NCI-H128 (cell line): ENCODE measurements around the gene KISS1.

Experiments used
- DNase-seq: peaks from one replicate; lab custom pipeline; 2025; ENCODE audit not compliant: unreplicated experiment; lab: John Stamatoyannopoulos, UW

KISS1 gene

DNA sequence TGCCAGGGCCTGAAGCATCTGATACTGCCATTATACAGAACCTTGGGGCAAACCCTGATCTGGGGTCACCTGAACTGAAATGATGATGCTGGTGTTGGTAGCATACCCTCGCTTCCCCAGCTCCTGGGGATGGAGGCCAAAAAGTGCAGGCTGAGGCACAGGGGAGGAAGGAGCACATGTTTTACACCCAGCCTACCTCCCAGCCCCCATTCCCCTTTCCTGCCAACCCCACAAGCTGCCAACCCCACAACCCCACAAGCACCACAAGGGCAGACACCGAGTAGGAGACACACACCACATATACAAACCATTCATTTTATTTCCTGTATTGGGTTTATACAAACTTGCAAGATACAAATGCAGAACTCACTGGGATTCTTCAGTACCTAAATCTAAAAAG, 22.3 kb upstream of the KISS1 start:
- DNase-seq: no peak

DNA sequence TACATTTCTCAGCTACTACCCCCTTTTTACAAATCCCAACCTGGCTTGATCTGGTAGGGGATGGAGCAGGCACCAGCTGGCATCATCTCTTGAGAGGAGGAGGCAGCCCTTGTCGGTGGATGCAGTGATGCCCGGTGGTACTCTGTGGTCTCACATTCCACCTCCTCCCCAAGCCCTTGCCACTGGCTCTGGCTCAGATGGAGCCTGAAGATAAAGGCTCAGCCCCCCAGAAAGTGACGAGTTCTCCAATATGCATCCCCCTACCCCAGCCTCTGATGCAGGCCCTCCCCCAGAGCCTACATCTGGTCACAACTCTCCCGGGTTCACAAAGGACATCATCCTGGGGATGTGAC, 21.3 kb upstream of the KISS1 start:
- DNase-seq: no peak

DNA sequence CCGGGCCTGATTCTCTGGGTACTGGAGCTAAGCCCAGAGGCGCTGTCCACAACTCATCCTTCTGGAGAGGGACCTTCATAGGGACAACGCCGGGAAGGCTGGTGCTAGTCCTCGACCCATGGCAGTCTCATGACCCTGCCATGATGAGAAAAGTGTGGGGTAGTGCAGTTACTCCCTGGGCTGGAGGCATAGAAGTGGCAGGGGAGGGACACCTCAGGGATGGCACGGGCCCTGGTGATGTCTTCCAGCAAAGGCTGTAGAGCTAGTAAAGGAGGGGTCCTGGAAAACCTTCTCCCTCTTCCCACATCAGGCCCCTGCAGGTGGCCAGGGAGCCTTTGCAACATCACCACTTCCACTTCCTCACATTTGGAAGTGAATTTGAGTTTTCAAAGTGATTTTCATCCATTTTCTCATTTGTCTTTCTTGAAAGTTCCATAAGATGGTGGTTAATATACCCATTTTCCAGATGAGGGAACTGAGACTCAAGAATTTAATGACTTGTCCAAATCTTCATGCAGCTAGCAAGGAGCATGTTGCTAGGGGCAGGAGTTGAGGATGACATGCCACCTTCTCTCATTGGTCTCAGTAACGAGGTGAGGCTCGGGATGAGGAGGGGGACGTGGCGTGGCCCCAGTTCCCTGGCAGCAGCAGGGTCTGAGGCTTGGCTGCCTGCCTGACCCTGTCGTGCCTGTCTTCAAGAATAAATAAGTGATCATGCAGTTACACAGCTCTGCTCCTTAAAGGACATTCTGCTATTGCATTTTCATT, 20.8 kb upstream of the KISS1 start:
- no peak for DNase-seq

DNA sequence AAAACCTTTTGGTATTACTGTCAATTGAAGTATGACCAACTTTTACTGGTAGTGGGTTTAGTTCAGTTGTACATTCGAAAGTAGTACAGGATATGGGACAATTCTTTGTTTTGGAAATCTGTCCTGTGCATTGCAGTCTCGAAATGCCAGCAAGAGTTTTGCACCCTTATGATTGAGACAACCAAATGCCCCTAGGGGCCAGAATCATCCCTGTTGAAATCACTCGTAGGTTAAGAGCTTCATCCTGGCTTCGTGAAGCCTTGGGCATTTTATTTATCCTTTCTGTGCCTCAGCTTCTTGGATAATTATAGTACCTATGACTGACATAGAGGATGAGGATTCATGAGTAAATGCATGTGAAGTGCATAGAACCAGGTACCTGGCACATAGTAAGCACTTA, 19.9 kb upstream of the KISS1 start:
- no peak for DNase-seq

DNA sequence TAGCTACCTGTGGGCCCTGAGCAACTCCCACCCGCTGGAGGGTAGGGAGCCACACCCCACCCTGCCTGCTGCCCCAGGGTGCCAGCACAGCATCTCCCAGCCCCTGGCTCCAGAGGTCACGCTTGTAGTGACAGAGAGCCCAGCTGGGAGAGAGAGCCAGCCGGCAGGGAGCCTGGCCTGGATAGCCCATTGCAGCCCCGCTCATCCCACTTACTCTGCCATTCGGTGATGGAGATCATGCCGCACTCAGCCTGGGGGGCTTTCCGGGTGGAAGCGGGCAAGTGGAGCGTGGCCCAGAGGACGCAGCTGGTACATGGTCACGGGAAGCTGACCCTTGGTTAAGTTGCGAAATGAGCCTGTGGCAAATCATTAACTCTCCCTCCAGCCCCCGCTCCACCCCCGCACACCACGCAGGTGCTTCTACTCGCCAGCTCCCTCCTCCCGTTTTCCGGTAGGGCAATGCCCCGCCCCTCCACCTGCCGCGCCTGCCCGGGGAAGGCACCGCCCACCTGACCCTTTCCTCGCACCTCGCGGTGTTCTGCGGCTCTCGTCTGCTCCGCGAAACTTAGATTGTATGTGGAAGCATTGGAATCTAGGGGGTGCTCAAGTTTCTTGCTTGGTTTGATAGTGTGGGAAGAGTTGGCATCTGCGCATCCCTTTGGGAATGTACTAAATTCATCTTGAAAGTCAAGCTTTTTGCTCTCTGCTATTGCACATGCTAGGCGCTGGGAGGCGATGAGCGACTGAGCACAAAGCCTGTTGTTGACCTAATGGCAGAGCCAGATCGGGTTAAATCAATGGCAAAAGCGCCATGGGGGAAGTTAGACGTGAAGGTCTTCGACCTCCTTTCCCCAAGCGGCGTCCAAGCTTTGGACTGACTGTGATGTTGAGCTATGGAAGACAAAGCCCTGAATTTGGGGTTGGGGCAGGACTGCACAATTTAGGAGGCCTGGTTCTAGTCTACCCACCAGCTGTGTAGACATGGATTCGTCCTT, 17.7 kb upstream of the KISS1 start, which contains the start of gene GOLT1A:
Gene GOLT1A, minus strand, starts transcription at position 321 of the 995 bp plus-strand sequence. Its CDS starts 82 bp downstream, at position 239.
- DNase-seq: no peak

DNA sequence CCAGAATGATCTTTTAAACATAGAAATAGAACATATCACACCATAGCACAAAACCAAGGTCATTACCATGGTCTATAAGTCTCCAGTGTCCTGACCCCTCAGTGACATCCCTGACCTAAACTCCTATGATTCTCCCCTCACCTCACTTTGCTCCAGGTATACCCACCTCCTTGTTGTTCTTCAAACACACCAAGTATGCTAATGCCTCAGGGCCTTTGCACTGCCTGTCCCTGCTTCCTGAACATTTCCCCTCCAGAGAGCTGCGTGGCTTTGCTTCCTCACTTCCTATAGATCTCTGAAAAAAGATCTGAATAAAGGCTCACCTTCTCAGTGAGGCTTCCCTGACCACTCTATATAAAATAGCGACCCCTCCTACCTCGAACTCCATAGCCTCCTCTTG, 16.4 kb upstream of the KISS1 start:
- DNase-seq: no peak

DNA sequence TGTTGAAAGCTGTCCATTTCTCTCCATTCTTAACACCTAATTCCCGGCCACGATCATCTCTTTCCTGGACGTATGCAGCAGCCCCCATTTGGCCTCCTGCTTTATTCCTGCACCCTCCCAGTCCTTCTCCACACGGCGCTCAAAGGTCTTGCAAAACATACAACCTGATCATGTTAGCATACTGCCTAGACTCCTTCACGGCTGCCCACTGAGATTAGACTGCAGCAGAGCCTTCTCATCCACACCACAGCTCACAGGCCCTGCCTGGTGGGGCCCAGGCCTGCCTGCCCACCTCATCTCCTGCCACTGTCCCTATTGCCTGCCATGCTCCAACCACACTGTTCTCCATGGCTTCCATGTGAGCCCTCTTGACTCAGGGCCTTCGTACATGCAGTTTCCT, 14.8 kb upstream of the KISS1 start:
- no peak for DNase-seq

DNA sequence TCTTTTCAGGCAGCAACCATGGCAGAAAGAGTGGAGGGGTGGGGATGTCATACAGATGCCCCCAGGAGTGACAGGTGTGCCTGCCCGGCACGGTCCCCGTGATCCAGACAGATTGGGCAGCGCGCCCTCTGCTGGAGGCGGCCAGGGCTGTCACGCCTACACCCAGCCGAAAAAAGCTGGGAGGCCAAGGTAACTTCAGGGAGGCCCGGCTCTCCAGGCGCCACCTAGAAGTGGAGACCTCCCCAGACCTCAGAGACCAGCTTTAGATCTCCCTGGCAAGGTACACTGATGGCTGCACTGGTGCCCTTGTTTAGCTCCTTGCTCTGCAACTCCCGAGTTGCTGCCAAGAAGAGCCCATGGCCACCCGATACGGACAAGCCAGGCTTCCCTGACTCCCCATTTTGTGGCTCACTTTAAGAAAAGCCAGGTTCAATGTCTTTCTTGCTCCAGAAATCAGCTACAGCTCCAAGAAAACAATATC, 10.9 kb upstream of the KISS1 start:
- DNase-seq: no peak

DNA sequence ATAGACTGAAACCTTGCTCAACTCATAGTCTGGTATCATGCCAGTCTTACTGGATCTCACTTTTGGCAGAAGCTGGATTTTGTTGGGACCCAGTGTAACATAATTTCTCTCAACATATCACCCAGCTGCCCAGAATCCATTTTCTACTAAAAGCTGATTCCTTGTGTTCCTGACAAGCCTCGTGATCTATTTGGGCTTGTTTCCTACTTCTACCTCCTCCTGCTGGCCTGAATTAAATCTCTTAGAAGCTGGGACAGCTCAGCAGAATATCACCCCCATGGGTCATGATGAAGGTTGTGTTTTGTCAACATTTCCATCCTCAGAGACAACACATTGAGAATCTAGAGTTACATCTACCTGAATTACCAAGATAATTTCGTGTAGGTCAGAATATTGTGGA, 9.8 kb upstream of the KISS1 start:
- DNase-seq: no peak

DNA sequence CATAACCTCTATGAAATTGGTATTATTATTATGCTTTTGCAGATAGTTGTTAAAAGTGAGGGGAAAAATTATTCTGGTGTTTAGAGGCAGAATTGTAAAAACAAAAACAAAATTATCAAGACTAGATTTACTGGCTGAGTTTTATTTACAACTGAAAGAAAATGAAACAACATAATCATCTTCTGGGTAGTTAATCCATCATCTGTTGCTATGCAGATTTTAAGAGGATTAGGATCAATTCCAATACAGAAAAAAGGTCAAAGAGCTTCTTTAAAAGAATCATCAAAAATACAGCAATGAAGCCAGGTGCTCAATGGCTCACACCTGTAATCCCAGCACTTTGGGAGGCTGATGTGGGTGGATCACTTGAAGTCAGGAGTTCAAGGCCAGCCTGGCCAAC, 9.2 kb upstream of the KISS1 start:
- DNase-seq: no peak

DNA sequence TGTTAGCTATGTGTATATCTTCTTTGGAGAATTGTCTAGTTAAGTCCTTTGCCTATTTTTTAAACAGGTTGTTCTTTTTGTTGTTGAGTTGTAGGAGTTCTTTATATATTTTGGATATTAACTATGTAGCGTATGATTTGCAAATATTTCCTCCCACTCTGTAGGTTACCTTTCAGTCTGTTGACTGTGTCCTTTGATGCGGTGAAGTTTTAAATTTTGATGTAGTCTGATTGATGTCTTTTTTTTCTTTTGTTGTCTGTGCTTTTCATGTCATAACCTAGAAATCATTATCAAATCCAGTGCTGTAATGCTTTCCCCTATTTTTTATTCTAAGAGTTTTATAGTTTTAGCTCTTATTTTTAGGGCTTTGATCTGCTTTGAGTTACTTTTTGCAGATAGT, 8.7 kb upstream of the KISS1 start:
- DNase-seq: no peak

DNA sequence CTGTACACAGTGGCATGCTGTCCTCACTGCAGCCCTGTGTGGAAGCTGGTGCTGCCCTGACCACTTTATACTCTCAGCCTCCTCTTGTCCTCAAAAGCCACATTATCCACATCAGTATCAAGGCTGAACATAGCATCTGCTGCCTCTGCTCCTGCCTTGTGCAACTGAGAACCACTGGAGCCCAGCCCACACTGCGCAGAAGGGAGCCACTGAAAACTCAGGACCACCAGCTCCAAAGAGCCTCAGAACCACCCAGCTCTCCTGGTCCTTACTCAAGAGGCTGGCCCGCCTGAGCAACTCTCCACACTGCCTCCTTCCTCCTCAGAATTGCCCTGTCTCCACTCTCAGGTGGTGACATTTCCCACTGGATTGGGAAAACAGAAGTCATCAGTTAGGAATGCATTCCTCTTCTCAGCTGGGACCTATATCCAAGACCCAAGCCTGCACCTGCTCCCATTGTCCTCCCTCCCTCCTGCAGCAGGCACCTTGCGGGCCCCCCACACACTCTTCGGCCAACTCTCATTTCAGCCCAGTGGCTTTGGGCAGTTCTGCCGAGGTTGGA, 7.0 kb upstream of the KISS1 start:
- DNase-seq: no peak

DNA sequence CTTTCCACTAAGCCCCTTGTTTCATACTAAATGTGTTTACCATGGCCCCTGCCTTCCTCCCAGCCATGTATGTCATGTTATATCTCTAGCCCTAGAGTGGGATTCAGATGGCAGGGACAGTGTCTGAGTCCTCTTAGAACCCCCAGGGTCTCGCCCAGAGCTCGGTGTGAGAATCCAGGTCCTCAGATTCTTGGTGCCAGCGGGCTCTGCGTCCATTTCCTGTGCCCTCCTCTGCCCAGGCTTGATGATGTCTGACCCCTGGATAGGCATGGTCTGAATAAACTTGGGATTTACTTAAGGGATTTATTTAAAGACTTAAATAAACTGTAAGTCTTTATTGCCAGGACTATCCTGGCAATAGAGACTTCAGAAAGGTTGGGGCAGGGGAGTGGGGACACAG, 6.2 kb upstream of the KISS1 start:
- DNase-seq: no peak

DNA sequence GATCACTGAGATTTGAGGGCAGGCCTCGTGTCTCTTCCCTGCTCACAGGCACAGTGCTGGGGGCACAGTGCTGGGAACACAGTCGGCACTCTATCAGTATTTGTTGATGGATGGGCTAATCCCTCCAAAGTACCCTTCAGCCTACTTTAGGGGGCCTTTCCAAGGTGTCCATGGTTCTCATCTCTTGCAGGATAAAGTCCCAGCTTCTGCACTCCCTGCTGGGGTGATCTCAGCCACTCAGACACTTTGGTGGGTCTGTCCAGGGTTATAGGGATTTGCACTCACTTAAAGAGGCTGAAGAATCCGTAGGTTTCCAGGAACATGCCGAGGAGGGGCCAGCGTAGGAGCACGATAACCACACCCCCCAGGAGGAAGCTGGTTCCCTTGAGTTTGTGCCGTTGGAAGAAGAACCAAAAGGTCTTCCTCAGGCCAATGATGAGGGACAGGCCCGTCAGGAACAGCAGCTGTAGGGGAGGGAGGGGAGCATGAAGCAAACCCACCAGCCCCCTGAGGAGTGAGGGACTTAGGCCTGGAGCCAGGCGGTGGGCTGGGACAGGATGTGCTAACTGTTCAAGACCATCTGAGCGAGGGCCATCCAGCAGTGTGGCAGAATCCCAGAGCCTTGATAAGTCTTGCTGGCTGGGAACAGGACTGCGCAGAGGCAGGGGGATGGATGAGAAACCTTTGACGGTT, 5.2 kb upstream of the KISS1 start:
- no peak for DNase-seq

DNA sequence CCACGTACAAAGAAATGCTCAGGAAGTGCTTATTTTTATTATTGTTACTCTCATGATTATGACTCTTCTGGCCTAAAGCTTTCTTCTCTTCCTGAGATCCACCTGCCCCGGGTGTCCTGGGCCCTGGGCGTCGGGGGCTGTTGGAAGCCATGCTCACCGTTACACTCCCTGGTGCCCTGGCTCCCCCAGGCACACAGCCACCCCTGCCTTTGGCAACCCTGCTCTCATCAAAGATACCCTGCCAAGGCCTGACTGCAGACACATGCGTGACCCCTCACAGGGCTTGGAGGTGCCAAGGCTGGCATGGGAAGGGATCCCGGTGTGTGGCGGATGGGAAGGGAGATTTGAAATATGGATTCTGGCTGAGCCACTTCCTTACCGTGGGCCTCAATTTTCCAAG, 3.3 kb upstream of the KISS1 start:
- no peak for DNase-seq

DNA sequence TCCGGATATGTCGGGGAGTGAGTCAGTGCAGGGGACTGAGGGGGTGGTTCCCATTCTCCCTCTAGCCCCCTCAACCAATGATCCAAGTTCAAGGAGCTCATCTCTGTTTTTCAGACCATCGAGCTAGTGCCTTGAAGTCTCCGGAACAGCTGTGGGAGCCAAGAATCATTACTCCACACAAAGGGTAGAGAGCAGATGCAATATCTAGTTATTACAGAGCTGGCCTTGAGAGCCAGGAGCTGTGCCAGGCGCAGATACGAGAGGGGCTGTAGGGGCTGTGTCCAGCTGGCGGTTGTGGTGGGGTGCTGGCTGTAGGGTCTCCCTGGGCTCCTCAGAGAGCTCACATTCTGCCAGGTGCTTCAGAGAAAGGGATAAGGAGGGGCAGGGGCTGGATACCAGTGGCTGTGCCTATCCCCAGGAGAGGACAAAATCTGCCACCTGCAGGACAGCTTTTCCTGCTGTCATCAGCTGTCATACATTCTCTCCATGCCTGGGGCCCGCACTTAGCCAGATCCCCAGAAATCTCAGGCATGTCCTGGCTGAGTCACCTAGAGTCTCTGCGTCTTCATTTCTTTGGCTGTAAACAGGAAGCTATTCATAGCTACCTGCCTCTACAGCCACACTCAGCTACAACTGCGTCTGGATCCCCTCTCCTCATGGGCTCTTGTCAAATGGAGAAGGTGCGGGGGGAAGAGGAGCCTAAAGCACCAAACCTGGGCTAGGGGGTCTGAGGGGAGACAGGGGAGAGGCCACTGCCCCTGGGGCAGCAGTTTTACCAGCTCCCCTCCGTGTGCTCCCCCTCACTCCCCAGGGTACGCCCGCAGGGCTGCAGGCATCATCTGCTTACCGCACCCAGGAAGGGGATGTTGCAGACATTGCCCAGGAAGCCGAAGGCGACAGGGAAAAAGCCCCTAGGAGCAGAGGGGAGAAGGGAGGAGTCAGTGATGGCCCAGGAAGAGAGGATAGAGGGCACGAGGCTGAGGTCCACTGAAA, 2.4 kb upstream of the KISS1 start:
- no peak for DNase-seq

DNA sequence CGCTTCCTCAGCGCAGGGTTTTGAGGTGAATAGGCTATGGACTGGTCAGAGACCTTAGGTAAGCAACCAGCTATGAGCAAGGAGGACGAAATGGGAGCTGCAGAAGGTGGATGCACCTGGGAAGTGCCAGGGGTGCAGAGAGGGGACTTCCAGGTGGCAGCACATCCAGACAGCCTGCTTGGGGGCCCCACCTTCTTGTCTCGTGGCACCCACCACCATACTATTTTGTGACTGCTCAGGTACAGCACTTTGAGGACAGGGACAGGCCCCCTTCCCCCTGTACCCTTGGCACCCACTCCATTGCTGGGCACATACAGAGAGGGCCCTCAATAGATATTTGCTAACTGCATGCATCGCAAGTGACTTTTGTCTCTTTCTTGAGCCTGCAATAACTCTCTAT, 777 bp upstream of the KISS1 start:
- no peak for DNase-seq

DNA sequence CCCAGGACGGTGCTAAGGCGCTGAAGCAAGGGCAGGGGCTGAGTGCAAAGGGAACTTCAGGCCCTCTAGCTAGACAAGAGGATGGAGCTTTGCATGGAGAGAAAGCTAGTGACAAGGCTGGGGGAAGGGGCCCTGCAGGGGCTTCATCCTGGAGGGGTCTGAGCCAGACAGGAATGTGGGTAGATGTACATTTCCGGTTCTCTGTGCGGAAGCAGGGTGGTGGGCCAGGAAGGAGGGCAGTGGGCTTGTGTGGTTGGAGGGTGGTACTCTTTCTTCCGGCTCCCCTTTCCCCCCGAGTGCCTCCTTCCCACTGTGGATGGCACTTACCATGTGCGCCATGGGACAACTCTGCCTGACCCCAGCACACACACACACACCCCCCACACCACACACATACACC, 1.5 kb downstream of the KISS1 start:
- no peak for DNase-seq

DNA sequence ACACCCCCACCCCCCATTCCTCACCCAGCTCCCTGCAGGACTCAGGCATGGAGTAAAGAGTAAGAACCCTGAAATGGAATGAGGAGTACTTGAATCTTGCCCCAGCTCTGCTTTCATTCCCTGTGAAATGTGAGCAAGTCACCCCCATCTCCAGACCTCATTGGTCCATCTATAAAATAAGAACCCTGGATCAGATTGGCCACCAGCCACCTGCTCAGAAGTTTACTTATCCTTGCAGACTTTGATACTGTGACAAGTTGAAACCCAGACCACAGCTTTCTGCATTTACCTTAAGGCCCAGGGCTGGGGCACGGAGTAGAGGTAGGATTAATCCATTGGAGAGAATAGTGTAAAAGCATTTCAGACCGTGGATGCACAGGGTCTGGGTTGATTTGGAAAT, 2.2 kb downstream of the KISS1 start:
- DNase-seq: no peak
